Cardiac fibroblast (primary cell): ENCODE data around the gene POLR3B.

Experiments used
- DNase-seq, 2 donors: peaks; one replicate each; pipeline versions ENCODE4 v3.0.0 to v3.0.0-alpha.2; 2010; ENCODE audit warnings: low read depth in 2 of 2
- H3K4me3 ChIP-seq, 2 donors: replicated peaks in 1 of 2; 1 replicate in 1 of 2; 2 replicates in 1 of 2; pipeline ENCODE4 v1.5.1; 2011; ENCODE audit warnings: low read depth in 2 of 2, low read length in 2 of 2, mild to moderate bottlenecking in 2 of 2, moderate library complexity in 1 of 2
- CTCF ChIP-seq: IDR thresholded peaks from one replicate; pipeline ENCODE4 v1.5.1; 2011; ENCODE audit warnings: low read depth, mild to moderate bottlenecking, low read length, inconsistent platforms

POLR3B gene

GRCh38 chr12:106423291-106423690 lies 65.7 kb downstream of the POLR3B start:
- no peak overlapping the region for H3K4me3 ChIP-seq
- DNase-seq: no peak
- TF ChIP-seq CTCF: no peak

GRCh38 chr12:106425061-106425702 lies 67.6 kb downstream of the POLR3B start:
- TF ChIP-seq CTCF: no peak
- H3K4me3 ChIP-seq: no peak overlapping the region
- no peak for DNase-seq

GRCh38 chr12:106427917-106428316 lies 70.4 kb downstream of the POLR3B start:
- H3K4me3 ChIP-seq: no peak overlapping the region
- no peak for TF ChIP-seq CTCF
- no peak for DNase-seq

GRCh38 chr12:106428384-106428783 lies 70.8 kb downstream of the POLR3B start:
- DNase-seq: peak; percentile 33 to 88
- TF ChIP-seq CTCF: no peak
- no peak overlapping the region for H3K4me3 ChIP-seq

GRCh38 chr12:106429043-106429552 lies 71.5 kb downstream of the POLR3B start:
- H3K4me3 ChIP-seq: no peak overlapping the region
- no peak for TF ChIP-seq CTCF

GRCh38 chr12:106429636-106430035 lies 72.1 kb downstream of the POLR3B start:
- peak in 1 of 2 donors; percentile 64 for DNase-seq
- no peak overlapping the region for H3K4me3 ChIP-seq
- no peak for TF ChIP-seq CTCF

More at GRCh38 chr12:106429043-106429552, 71.5 kb downstream of the POLR3B start:
- peak in 1 of 2 donors; percentile 42 for DNase-seq
